Measurements from ENCODE around the gene LPCAT3.

- TF ChIP-seq CTCF (conservative IDR thresholded peaks at IDR 0.05): no peak
- TF ChIP-seq ZFX (IDR thresholded peaks at IDR 0.05): no peak
Observed at GRCh38 chr12:7015555-7016370, 2.5 kb downstream of the LPCAT3 start.
